H9 (cell line): ENCODE measurements around the gene DCDC2C. TPM values are rescaled to one million over a fixed set of nuclear protein-coding genes. Genes with fewer than 3 reads are reported as not detected.

Source experiments
- DNase-seq: peaks from one replicate; pipeline ENCODE4 v3.0.0-alpha.2; 2017
- H2AFZ ChIP-seq: one replicate; pipeline ENCODE4 v1.6.1; 2013; ENCODE audit warnings: mild to moderate bottlenecking, low read length, control low read depth, moderate library complexity
- H2AK5ac ChIP-seq: 2 replicates; pipeline ENCODE4 v1.6.1; 2013; ENCODE audit warnings: low read length, control low read depth, mixed read lengths; ENCODE audit not compliant: insufficient read length
- H2BK120ac ChIP-seq: one replicate; pipeline ENCODE4 v1.6.1; 2013; ENCODE audit warnings: low read depth, mild to moderate bottlenecking, low read length, control low read depth, inconsistent platforms; ENCODE audit not compliant: poor library complexity, severe bottlenecking
- H2BK12ac ChIP-seq: 2 replicates; pipeline ENCODE4 v1.6.1; 2013; ENCODE audit warnings: low read length, control low read depth, mixed read lengths, low read depth; ENCODE audit not compliant: insufficient read length
- H2BK15ac ChIP-seq: 2 replicates; pipeline ENCODE4 v1.6.1; 2013; ENCODE audit warnings: low read depth, low read length, control low read depth
- H2BK20ac ChIP-seq: one replicate; pipeline ENCODE4 v1.6.1; 2013; ENCODE audit warnings: low read depth, mild to moderate bottlenecking, low read length, control low read depth, inconsistent platforms; ENCODE audit not compliant: poor library complexity, severe bottlenecking
- H2BK5ac ChIP-seq: 2 replicates; pipeline ENCODE4 v1.6.1; 2013; ENCODE audit warnings: low read length, control low read depth, mixed read lengths; ENCODE audit not compliant: insufficient read length
- H3K14ac ChIP-seq: 2 replicates; pipeline ENCODE4 v1.6.1; 2013; ENCODE audit warnings: low read length, control low read depth; ENCODE audit not compliant: insufficient read depth
- H3K18ac ChIP-seq: 2 replicates; pipeline ENCODE4 v1.6.1; 2013; ENCODE audit warnings: low read depth, mild to moderate bottlenecking, mixed read lengths, low read length, control low read depth; ENCODE audit not compliant: insufficient read length
- H3K23ac ChIP-seq: 2 replicates; pipeline ENCODE4 v1.6.1; 2013; ENCODE audit warnings: low read length, control low read depth, mixed read lengths, low read depth; ENCODE audit not compliant: insufficient read length
- H3K23me2 ChIP-seq: 2 replicates; pipeline ENCODE4 v1.6.1; 2013; ENCODE audit warnings: low read depth, mild to moderate bottlenecking, mixed read lengths, low read length, control low read depth; ENCODE audit not compliant: insufficient read length, poor library complexity, severe bottlenecking
- H3K27ac ChIP-seq: 2 replicates; pipeline ENCODE4 v1.5.1; 2013; ENCODE audit warnings: low read length, control low read depth, mixed read lengths, low read depth; ENCODE audit not compliant: insufficient read length
- H3K27me3 ChIP-seq: 2 replicates; pipeline ENCODE4 v1.6.1; 2013; ENCODE audit warnings: low read length, control low read depth, inconsistent platforms; ENCODE audit not compliant: insufficient read depth
- H3K4ac ChIP-seq: 2 replicates; pipeline ENCODE4 v1.6.1; 2013; ENCODE audit warnings: low read depth, mild to moderate bottlenecking, control low read depth, inconsistent platforms, low read length, moderate library complexity
- H3K4me1 ChIP-seq: 2 replicates; pipeline ENCODE4 v1.6.1; 2013; ENCODE audit warnings: low read length, control low read depth, inconsistent platforms; ENCODE audit not compliant: insufficient read depth
- H3K4me2 ChIP-seq: 2 replicates; pipeline ENCODE4 v1.6.1; 2013; ENCODE audit warnings: low read length, control low read depth, mixed read lengths; ENCODE audit not compliant: insufficient read length, insufficient read depth
- H3K56ac ChIP-seq: 2 replicates; pipeline ENCODE4 v1.6.1; 2013; ENCODE audit warnings: low read depth, mild to moderate bottlenecking, mixed read lengths, low read length, control low read depth; ENCODE audit not compliant: insufficient read length
- H3K79me1 ChIP-seq: 2 replicates; pipeline ENCODE4 v1.6.1; 2013; ENCODE audit warnings: low read depth, mild to moderate bottlenecking, moderate library complexity, low read length, control low read depth, inconsistent platforms; ENCODE audit not compliant: insufficient read depth, poor library complexity, severe bottlenecking
- H3K79me2 ChIP-seq: 2 replicates; pipeline ENCODE4 v1.6.1; 2013; ENCODE audit warnings: low read length, control low read depth, inconsistent platforms; ENCODE audit not compliant: insufficient read depth
- H3K9ac ChIP-seq: 2 replicates; pipeline ENCODE4 v1.6.1; 2013; ENCODE audit warnings: low read length, control low read depth, mixed read lengths; ENCODE audit not compliant: insufficient read length; ENCODE audit errors: extremely low read depth
- H3K9me3 ChIP-seq: one replicate; pipeline ENCODE4 v1.6.1; 2013; ENCODE audit warnings: low read depth, low read length, inconsistent platforms; ENCODE audit not compliant: control insufficient read depth
- H3T11ph ChIP-seq: one replicate; pipeline ENCODE4 v1.6.1; 2013; ENCODE audit warnings: mild to moderate bottlenecking, low read length, control low read depth, inconsistent platforms
- H4K20me1 ChIP-seq: one replicate; pipeline ENCODE4 v1.6.1; 2013; ENCODE audit not compliant: control insufficient read depth, insufficient read length, insufficient read depth
- H4K5ac ChIP-seq: 2 replicates; pipeline ENCODE4 v1.6.1; 2013; ENCODE audit warnings: low read depth, mild to moderate bottlenecking, mixed read lengths, low read length, control low read depth; ENCODE audit not compliant: insufficient read length
- H4K8ac ChIP-seq: replicated peaks from 2 replicates; pipeline ENCODE4 v1.6.1; 2013; ENCODE audit warnings: low read length, control low read depth, mixed read lengths, low read depth; ENCODE audit not compliant: insufficient read length
- H4K91ac ChIP-seq: 2 replicates; pipeline ENCODE4 v1.6.1; 2013; ENCODE audit warnings: low read depth, mild to moderate bottlenecking, moderate library complexity, mixed read lengths, low read length, control low read depth; ENCODE audit not compliant: insufficient read length
- H3K27ac Mint-ChIP-seq, 3 experiments: 2 replicates in 2 of 3; 3 replicates in 1 of 3; pipeline ENCODE4 v1.8.0; 2020 to 2021; ENCODE audit warnings: mixed read lengths in 3 of 3, mild to moderate bottlenecking in 1 of 3, moderate library complexity in 1 of 3
- H3K27me3 Mint-ChIP-seq: 2 replicates; pipeline ENCODE4 v1.8.0; 2021; ENCODE audit warnings: low read depth, mild to moderate bottlenecking, moderate library complexity, mixed read lengths
- H3K36me3 Mint-ChIP-seq, 3 experiments: 2 replicates in 2 of 3; 3 replicates in 1 of 3; pipeline ENCODE4 v1.8.0; 2020 to 2021; ENCODE audit warnings: low read depth in 3 of 3, mixed read lengths in 3 of 3; ENCODE audit not compliant: insufficient read depth in 1 of 3
- H3K4me1 Mint-ChIP-seq, 2 experiments: 2 replicates each; pipeline ENCODE4 v1.8.0; 2020; ENCODE audit warnings: mixed read lengths in 2 of 2
- H3K4me3 Mint-ChIP-seq, 2 experiments: 2 replicates in 1 of 2; 3 replicates in 1 of 2; pipeline ENCODE4 v1.8.0; 2020 to 2021; ENCODE audit warnings: mild to moderate bottlenecking in 2 of 2, mixed read lengths in 2 of 2, moderate library complexity in 1 of 2
- H3K9me3 Mint-ChIP-seq, 2 experiments: 2 replicates in 1 of 2; 3 replicates in 1 of 2; pipeline ENCODE4 v1.8.0; 2020; ENCODE audit warnings: mild to moderate bottlenecking in 2 of 2, mixed read lengths in 2 of 2, moderate library complexity in 1 of 2
- CTCF ChIP-seq: fragments of 200-600 bp; sonication (generic); conservative IDR thresholded peaks from 3 replicates; pipeline ENCODE4 v1.8.0; 2021; ENCODE audit warnings: antibody characterized with exemption, mild to moderate bottlenecking
- WGBS: extraction: QIAGEN DNeasy Blood & Tissue Kit; methylation state at CpG from one replicate; pipeline ENCODE4 v1.1.7; 2013; ENCODE audit warnings: missing lambda C conversion rate, low lambda C conversion rate, mixed read lengths; ENCODE audit not compliant: insufficient read length; ENCODE audit errors: extremely low coverage; 5-methylcytosine and 5-hydroxymethylcytosine counted together
- total RNA-seq: library from RNA; stranded (reverse); gene quantifications from 2 replicates; pipeline ENCODE4 v1.2.1, GENCODE V29; 2021

The DCDC2C gene
- total RNA-seq, 1 experiment from 2014 or later, result not detected

- Mint-ChIP-seq H3K27ac (peak overlapping the region in 1 of 3 experiments; percentile 74; a peak in 1 of 7 replicates), H3K9me3 (no peaks in the 10 kb centered on the region), H3K4me1 (peaks cover 22 to 23% of the 10 kb centered on the region in 2 experiments), H3K4me3 (no peak overlapping the region), H3K27me3 (no peaks in the 10 kb centered on the region; the same call in 1 of the 2 replicates), H3K36me3 (no peaks in the 10 kb centered on the region)
- Histone ChIP-seq H3K23me2 (no peaks in the 10 kb centered on the region), H2BK5ac (no peak overlapping the region), H2BK20ac (no peak overlapping the region), H3K4me2 (no peak overlapping the region), H3K4me1 (no peaks in the 10 kb centered on the region; the same call in 1 of the 2 replicates), H4K20me1 (no peaks in the 10 kb centered on the region), H3K23ac (no peak overlapping the region), H2BK120ac (no peak overlapping the region), H4K5ac (no peak overlapping the region), H3K4ac (no peak overlapping the region), H3K79me1 (no peaks in the 10 kb centered on the region), H2AFZ (no peak overlapping the region), H3K27ac (no peak overlapping the region), H2AK5ac (no peak overlapping the region), H3K18ac (no peak overlapping the region), H4K91ac (no peak overlapping the region), H3K79me2 (no peaks in the 10 kb centered on the region), H2BK15ac (no peak overlapping the region), H4K8ac (no peak overlapping the region), H3K9ac (no peak overlapping the region), H3T11ph (no peak overlapping the region), H3K27me3 (no peaks in the 10 kb centered on the region), H3K9me3 (no peaks in the 10 kb centered on the region), H3K14ac (no peak overlapping the region), H3K56ac (no peak overlapping the region), H2BK12ac (no peak overlapping the region)
- DNase-seq, result peak; percentile 47
- no CpG with 5 or more reads among the region's 15 CpGs for WGBS
- peak; percentile 32; the same call in 2 of the 3 replicates for TF ChIP-seq CTCF
These were observed 82.0 kb downstream of the DCDC2C start for GRCh38 chr2:3785220-3785889.
